HL-60 (cell line): ENCODE data around the gene CHCHD6.

ENCODE experiments used
- POLR2AphosphoS5 ChIP-seq: IDR thresholded peaks from 2 replicates; pipeline ENCODE4 v1.6.1; 2012; ENCODE audit warnings: low read depth
- TF ChIP-seq, protein P1 (sequence below): IDR thresholded peaks from one replicate; pipeline ENCODE4 v1.5.1; 2011; ENCODE audit warnings: low read length, control low read depth, inconsistent platforms; ENCODE audit not compliant: insufficient read depth
- TF ChIP-seq, protein P2 (sequence below): IDR thresholded peaks from 2 replicates; pipeline ENCODE4 v1.6.1; 2012; ENCODE audit warnings: low read depth; ENCODE audit not compliant: insufficient replicate concordance

DNA sequence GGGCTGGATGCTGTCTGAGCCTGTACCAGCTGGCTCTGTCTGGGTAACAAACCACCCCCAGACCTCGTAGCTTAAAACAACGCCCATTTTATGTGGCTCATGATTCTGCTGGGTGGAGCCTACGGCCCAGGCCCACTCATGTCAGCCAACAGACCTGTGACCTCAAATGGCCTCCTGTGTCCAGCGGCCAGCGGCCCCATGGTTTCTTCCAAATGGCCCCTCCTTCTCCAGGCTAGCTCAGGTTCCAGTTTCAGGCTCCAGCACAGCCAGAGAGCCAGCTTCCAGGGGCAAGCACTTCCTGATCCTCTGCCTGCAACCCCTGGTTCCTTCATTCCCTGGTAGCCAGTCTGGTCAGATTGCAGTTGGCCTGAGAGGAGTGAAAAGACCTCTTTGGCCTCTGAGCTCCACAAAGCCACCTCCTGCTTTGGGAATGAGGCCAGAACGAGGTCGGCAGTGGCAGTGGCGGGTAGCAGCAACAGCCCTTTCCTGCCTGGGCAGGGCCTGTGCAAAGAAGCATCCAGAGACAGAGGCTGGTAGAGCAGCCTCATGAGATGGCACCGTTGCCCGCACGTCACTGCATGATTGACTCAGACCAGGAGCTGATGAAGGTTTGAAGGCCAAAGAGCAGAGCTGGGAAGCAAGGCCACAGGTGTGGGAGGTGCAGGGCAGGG, 257.9 kb downstream of the CHCHD6 start:
- TF ChIP-seq, protein P1, sequence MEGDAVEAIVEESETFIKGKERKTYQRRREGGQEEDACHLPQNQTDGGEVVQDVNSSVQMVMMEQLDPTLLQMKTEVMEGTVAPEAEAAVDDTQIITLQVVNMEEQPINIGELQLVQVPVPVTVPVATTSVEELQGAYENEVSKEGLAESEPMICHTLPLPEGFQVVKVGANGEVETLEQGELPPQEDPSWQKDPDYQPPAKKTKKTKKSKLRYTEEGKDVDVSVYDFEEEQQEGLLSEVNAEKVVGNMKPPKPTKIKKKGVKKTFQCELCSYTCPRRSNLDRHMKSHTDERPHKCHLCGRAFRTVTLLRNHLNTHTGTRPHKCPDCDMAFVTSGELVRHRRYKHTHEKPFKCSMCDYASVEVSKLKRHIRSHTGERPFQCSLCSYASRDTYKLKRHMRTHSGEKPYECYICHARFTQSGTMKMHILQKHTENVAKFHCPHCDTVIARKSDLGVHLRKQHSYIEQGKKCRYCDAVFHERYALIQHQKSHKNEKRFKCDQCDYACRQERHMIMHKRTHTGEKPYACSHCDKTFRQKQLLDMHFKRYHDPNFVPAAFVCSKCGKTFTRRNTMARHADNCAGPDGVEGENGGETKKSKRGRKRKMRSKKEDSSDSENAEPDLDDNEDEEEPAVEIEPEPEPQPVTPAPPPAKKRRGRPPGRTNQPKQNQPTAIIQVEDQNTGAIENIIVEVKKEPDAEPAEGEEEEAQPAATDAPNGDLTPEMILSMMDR = no peak
- TF ChIP-seq POLR2AphosphoS5 = no peak
- TF ChIP-seq, protein P2, sequence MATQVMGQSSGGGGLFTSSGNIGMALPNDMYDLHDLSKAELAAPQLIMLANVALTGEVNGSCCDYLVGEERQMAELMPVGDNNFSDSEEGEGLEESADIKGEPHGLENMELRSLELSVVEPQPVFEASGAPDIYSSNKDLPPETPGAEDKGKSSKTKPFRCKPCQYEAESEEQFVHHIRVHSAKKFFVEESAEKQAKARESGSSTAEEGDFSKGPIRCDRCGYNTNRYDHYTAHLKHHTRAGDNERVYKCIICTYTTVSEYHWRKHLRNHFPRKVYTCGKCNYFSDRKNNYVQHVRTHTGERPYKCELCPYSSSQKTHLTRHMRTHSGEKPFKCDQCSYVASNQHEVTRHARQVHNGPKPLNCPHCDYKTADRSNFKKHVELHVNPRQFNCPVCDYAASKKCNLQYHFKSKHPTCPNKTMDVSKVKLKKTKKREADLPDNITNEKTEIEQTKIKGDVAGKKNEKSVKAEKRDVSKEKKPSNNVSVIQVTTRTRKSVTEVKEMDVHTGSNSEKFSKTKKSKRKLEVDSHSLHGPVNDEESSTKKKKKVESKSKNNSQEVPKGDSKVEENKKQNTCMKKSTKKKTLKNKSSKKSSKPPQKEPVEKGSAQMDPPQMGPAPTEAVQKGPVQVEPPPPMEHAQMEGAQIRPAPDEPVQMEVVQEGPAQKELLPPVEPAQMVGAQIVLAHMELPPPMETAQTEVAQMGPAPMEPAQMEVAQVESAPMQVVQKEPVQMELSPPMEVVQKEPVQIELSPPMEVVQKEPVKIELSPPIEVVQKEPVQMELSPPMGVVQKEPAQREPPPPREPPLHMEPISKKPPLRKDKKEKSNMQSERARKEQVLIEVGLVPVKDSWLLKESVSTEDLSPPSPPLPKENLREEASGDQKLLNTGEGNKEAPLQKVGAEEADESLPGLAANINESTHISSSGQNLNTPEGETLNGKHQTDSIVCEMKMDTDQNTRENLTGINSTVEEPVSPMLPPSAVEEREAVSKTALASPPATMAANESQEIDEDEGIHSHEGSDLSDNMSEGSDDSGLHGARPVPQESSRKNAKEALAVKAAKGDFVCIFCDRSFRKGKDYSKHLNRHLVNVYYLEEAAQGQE = no peak
